Measurements from ENCODE around the gene HRAS. TPM values are rescaled to one million over a fixed set of nuclear protein-coding genes. Genes with fewer than 3 reads are reported as not detected.

Gene HRAS
- total RNA-seq, 1 donor from 2014 or later: 63.2 TPM

DNA sequence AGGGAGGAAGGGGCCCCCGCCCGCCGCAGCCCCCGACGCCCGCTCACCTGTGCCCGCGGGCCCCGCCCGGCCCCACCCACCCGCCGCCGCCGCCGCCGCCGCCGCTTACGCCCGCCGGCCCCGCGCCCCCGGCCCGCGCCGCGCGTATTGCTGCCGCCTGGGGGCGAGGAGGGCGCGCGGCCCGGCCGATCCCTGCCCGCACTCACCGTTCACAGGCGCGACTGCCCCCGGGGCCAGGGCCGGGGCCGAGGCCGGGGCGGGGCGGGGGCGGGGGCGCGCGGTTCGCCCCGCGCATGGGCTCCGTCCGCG is 212 bp downstream of the HRAS start:
- TF ChIP-seq, protein P1, sequence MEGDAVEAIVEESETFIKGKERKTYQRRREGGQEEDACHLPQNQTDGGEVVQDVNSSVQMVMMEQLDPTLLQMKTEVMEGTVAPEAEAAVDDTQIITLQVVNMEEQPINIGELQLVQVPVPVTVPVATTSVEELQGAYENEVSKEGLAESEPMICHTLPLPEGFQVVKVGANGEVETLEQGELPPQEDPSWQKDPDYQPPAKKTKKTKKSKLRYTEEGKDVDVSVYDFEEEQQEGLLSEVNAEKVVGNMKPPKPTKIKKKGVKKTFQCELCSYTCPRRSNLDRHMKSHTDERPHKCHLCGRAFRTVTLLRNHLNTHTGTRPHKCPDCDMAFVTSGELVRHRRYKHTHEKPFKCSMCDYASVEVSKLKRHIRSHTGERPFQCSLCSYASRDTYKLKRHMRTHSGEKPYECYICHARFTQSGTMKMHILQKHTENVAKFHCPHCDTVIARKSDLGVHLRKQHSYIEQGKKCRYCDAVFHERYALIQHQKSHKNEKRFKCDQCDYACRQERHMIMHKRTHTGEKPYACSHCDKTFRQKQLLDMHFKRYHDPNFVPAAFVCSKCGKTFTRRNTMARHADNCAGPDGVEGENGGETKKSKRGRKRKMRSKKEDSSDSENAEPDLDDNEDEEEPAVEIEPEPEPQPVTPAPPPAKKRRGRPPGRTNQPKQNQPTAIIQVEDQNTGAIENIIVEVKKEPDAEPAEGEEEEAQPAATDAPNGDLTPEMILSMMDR (conservative IDR thresholded peaks at IDR 0.05; ENCODE audit: low read depth, low read length): no peak
- peak overlapping the region; percentile 88 for H3K4me3 ChIP-seq (ENCODE audit: low read depth, low read length)
- no peak for DNase-seq (ENCODE audit: low read depth)

DNA sequence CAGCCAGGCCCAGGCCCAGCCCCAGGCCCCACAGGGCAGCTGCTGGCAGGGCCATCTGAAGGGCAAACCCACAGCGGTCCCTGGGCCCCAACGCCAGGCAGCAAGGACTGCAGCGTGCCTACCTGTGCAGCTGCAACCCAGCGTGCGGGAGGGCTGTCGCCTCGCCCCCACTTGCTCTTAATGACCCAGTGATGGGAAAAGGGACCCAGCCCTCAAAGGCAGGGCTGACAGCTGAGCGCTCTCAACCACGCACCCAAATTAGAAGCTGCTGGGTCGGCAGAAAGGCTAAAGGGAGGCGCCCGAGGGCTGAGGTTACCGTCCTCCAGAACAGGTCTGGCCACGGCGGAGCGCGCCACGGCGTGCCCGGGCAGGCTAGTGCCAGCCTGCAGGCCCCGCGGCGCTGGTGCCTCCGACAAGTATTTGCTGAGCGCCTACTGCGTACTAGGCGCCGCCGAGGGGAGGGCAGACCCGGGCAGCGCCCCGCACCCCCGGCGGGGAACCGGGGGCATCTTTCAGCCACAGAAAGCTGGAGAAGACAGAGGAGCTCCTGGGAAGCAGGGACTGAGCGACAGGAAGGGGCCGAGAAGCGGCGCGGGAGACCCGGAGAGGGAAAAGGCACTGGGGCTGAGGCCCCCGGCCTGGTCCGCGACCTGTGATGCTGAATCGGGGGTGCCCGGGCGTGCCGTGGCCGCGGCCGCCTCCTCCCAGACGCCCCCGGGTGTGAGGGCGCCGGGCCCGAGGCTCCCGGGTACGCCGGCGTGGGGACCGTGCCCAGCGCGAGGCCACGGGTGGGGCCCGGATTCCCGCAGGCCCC is 773 bp downstream of the HRAS start:
- H3K4me3 ChIP-seq (ENCODE audit: low read depth, low read length): peak overlapping the region; percentile 88
- TF ChIP-seq, protein P1 (conservative IDR thresholded peaks at IDR 0.05; ENCODE audit: low read depth, low read length): no peak
- no peak for DNase-seq (ENCODE audit: low read depth)

- peak overlapping the region; percentile 88 for H3K4me3 ChIP-seq (ENCODE audit: low read depth, low read length)
- TF ChIP-seq, protein P1 (conservative IDR thresholded peaks at IDR 0.05; ENCODE audit: low read depth, low read length): no peak
- no peak for DNase-seq (ENCODE audit: low read depth)
These were observed 1.6 kb downstream of the HRAS start for GRCh38 chr11:533586-534395.

GRCh38 chr11:532986-533585 is 2.3 kb downstream of the HRAS start:
- H3K4me3 ChIP-seq (ENCODE audit: low read depth, low read length): no peak overlapping the region
- TF ChIP-seq, protein P1 (conservative IDR thresholded peaks at IDR 0.05; ENCODE audit: low read depth, low read length): no peak
- no peak for DNase-seq (ENCODE audit: low read depth)

GRCh38 chr11:532527-532985 is 2.8 kb downstream of the HRAS start:
- TF ChIP-seq, protein P1 (conservative IDR thresholded peaks at IDR 0.05; ENCODE audit: low read depth, low read length): no peak
- no peak for DNase-seq (ENCODE audit: low read depth)
- H3K4me3 ChIP-seq (ENCODE audit: low read depth, low read length): no peak overlapping the region

DNA sequence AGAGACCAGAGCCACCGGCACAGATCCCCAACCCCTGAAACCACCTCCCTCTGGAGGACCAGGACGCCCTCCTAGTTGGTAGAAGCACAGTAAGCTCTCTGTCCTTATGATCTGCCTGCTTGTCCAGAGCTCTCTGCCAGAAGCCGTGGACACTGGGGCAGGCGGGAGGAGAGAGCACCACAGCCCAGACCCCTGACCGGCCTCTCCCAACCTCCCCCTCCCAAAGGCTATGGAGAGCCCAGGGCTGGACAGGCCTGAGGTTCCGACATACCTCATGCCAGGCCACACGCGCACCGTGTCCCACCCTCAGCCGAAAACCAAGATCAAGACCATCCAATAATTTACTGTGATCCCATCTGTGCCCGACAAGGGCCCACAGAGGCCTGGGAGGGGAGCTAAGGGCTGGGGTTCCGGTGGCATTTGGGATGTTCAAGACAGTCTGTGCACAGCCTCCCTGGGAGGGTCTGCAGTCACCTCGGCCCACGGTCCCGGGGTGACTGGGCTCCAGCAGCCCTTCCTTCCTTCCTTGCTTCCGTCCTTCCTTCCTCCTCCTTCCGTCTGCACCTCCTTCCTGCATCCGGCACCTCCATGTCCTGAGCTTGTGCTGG is 3.4 kb downstream of the HRAS start:
- no peak for DNase-seq (ENCODE audit: low read depth)
- no peak overlapping the region for H3K4me3 ChIP-seq (ENCODE audit: low read depth, low read length)
- TF ChIP-seq, protein P1 (conservative IDR thresholded peaks at IDR 0.05; ENCODE audit: low read depth, low read length): no peak

Measured in epithelial cell of proximal tubule (primary cell).